Mesodermal cell (in vitro differentiated cells): Measurements from ENCODE around the gene JPH3.

Experiments
- H3K27ac ChIP-seq: 2 replicates; pipeline ENCODE4 v1.7.0; 2013; ENCODE audit warnings: mild to moderate bottlenecking, low read depth, low read length, moderate library complexity; ENCODE audit not compliant: severe bottlenecking
- H3K36me3 ChIP-seq: 2 replicates; pipeline ENCODE4 v1.7.1; 2013; ENCODE audit warnings: mild to moderate bottlenecking, low read length, moderate library complexity; ENCODE audit not compliant: control insufficient read depth, insufficient read depth
- H3K4me1 ChIP-seq: one replicate; pipeline ENCODE4 v1.7.1; 2013; ENCODE audit warnings: mild to moderate bottlenecking, low read length; ENCODE audit not compliant: insufficient read depth, control insufficient read depth, poor library complexity, severe bottlenecking
- H3K4me3 ChIP-seq: 2 replicates; pipeline ENCODE4 v1.7.0; 2013; ENCODE audit warnings: low read length, control low read depth, mild to moderate bottlenecking; ENCODE audit not compliant: insufficient read depth, poor library complexity, severe bottlenecking; ENCODE audit errors: extremely low read depth
- H3K9me3 ChIP-seq: 2 replicates; pipeline ENCODE4 v1.7.1; 2013; ENCODE audit warnings: mild to moderate bottlenecking, low read length, moderate library complexity; ENCODE audit not compliant: control insufficient read depth
- WGBS, 2 experiments: methylation state at CpG; one replicate each; pipeline ENCODE4 v1.1.5; 2013; ENCODE audit warnings: missing lambda C conversion rate in 2 of 2; ENCODE audit not compliant: insufficient coverage in 2 of 2; 5-methylcytosine and 5-hydroxymethylcytosine counted together

The JPH3 gene

GRCh38 chr16:87741700-87742415, 139.6 kb downstream of the JPH3 start:
- Histone ChIP-seq H3K36me3 (peaks cover 71% of the 10 kb centered on the region), H3K9me3 (peaks cover 3% of the 10 kb centered on the region), H3K27ac (no peak overlapping the region), H3K4me3 (no peak overlapping the region), H3K4me1 (no peaks in the 10 kb centered on the region)
- WGBS, 2 experiments = 95 to 97% methylated on average over 11 to 14 of the region's 16 CpGs

- H3K4me1 ChIP-seq = no peaks in the 10 kb centered on the region
- H3K9me3 ChIP-seq = peaks cover 3% of the 10 kb centered on the region
- 91 to 96% methylated on average over 16 to 17 of the region's 17 CpGs for WGBS, 2 experiments
- H3K27ac ChIP-seq = no peak overlapping the region
- peaks cover 78% of the 10 kb centered on the region for H3K36me3 ChIP-seq
- H3K4me3 ChIP-seq = no peak overlapping the region
These were observed 140.6 kb downstream of the JPH3 start for GRCh38 chr16:87742781-87743490.

DNA sequence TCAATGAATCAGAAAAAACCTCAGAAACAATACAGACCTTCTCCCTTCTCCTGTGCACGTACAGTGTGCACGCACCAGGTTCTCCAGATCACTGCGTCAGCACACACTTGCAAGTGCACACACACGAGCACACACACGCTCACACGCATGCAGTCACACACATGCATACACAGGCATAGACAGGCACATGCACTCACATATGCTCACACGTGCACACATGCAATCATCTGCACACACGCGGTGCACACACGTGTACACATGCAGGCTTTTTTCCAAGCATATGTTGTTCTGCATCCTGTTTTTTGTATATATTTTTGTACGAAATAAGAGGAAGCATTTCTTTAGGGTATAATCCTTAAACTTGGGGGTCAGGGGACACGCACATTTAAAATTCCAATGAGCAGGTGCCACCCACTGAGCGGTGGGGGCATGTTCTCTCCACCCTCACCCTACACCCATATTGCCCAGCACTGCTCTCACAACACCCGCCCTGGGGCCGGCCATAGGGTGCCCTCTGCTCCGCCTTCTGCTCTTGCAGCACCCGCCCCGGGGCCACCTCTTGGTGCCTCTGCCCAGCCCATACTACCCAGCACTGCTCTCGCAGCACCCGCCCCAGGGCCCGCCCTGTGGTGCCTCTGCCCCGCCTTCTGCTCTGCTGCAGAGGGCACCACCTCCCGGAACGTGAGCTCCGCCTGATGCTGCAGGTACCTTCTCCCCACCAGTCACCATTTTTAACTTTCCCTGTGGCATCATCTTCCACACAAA, 142.6 kb downstream of the JPH3 start:
- 93% methylated on average over 22 to 24 of the region's 25 CpGs for WGBS, 2 experiments
- Histone ChIP-seq H3K36me3 (peaks cover 88% of the 10 kb centered on the region), H3K9me3 (peaks cover 3% of the 10 kb centered on the region), H3K4me1 (no peaks in the 10 kb centered on the region), H3K27ac (no peak overlapping the region), H3K4me3 (no peak overlapping the region)

GRCh38 chr16:87746178-87746577, 143.9 kb downstream of the JPH3 start:
- Histone ChIP-seq H3K27ac (no peak overlapping the region), H3K9me3 (peaks cover 3% of the 10 kb centered on the region), H3K4me3 (no peak overlapping the region), H3K36me3 (peaks cover 88% of the 10 kb centered on the region), H3K4me1 (no peaks in the 10 kb centered on the region)
- WGBS, 2 experiments = 98% methylated on average over 6 to 8 of the region's 8 CpGs
